ENCODE data around the gene TRIM41. TPM values are rescaled to one million over a fixed set of nuclear protein-coding genes. Genes with fewer than 3 reads are reported as not detected.

TRIM41 gene
- total and polyA plus RNA-seq, 2 of the 13 experiments (the other 11 are each of a cell fraction or from before 2014, with no cell fraction given): 10.2 to 16.7 TPM

DNA sequence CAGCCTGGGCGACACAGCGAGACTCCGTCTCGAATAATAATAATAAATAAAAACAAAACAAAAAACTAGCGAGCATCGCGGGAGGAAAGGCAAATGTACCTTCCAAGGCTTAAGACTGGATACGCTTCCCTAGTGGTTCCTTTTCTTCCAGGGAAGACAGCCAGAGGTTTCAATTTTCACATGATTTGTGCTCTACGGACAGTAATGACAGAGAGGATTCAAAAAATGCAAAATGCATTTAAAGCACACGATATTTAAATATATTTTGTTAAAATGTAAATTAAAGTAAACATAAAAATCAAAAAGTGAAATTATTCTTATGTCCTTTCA is 4.3 kb upstream of the TRIM41 start (continued):
- TF ChIP-seq, protein P1, sequence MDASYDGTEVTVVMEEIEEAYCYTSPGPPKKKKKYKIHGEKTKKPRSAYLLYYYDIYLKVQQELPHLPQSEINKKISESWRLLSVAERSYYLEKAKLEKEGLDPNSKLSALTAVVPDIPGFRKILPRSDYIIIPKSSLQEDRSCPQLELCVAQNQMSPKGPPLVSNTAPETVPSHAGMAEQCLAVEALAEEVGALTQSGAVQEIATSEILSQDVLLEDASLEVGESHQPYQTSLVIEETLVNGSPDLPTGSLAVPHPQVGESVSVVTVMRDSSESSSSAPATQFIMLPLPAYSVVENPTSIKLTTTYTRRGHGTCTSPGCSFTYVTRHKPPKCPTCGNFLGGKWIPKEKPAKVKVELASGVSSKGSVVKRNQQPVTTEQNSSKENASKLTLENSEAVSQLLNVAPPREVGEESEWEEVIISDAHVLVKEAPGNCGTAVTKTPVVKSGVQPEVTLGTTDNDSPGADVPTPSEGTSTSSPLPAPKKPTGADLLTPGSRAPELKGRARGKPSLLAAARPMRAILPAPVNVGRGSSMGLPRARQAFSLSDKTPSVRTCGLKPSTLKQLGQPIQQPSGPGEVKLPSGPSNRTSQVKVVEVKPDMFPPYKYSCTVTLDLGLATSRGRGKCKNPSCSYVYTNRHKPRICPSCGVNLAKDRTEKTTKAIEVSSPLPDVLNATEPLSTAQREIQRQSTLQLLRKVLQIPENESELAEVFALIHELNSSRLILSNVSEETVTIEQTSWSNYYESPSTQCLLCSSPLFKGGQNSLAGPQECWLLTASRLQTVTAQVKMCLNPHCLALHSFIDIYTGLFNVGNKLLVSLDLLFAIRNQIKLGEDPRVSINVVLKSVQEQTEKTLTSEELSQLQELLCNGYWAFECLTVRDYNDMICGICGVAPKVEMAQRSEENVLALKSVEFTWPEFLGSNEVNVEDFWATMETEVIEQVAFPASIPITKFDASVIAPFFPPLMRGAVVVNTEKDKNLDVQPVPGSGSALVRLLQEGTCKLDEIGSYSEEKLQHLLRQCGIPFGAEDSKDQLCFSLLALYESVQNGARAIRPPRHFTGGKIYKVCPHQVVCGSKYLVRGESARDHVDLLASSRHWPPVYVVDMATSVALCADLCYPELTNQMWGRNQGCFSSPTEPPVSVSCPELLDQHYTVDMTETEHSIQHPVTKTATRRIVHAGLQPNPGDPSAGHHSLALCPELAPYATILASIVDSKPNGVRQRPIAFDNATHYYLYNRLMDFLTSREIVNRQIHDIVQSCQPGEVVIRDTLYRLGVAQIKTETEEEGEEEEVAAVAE (CRISPR knock-in tag; IDR thresholded peaks at IDR 0.05; ENCODE audit: borderline replicate concordance): no peak
- TF ChIP-seq, protein P2, sequence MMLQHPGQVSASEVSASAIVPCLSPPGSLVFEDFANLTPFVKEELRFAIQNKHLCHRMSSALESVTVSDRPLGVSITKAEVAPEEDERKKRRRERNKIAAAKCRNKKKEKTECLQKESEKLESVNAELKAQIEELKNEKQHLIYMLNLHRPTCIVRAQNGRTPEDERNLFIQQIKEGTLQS (CRISPR knock-in tag; IDR thresholded peaks at IDR 0.05): no peak

DNA sequence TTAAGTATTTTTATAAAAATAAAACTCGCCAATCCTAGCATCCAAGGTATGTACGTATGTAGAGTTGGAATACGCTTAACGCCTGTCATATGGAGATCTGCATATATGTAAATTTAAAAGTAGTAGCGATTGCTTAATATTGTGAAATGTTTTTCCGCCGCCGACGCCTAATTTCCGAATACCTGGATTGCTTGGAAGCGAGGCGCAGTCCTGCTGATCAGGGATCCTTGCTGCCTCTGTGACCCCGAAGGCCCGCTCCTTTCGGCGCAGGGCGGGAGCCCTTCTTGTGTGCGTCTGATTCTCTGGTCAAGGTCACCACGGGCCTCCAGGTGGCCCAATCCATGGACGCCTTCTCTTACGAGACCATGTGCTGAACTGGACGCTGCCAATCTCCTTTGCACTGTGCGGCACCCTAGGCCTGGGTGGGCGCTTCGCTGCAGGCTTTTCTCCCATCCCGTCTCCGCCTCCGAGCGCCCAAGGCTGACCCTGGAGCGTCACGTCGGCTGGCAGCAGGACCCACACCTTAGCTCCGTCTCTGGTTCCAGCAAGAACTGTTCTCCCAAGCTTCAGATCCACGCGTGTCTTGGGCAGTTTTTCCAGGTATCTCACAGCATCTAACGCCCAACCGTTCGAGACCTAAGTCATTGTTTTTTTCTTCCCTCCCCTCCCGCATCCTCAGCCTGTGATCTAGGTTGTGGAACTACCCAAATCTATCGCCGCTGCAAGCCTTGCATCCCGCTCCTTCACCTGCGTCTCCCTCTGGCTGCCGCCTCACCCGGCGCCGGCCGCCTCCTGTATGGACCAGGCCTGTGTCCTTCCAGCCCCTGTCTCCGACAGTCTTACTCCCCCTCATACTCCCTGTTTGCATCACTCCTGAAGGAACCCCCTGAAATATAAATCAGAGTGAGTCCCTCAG is 3.6 kb upstream of the TRIM41 start:
- intact Hi-C loops (cut with micrococcal nuclease; ENCODE audit: unreplicated experiment): no loop called here
- no peak overlapping the region for H2AFZ ChIP-seq (ENCODE audit: low read length)
- TF ChIP-seq, protein P3, sequence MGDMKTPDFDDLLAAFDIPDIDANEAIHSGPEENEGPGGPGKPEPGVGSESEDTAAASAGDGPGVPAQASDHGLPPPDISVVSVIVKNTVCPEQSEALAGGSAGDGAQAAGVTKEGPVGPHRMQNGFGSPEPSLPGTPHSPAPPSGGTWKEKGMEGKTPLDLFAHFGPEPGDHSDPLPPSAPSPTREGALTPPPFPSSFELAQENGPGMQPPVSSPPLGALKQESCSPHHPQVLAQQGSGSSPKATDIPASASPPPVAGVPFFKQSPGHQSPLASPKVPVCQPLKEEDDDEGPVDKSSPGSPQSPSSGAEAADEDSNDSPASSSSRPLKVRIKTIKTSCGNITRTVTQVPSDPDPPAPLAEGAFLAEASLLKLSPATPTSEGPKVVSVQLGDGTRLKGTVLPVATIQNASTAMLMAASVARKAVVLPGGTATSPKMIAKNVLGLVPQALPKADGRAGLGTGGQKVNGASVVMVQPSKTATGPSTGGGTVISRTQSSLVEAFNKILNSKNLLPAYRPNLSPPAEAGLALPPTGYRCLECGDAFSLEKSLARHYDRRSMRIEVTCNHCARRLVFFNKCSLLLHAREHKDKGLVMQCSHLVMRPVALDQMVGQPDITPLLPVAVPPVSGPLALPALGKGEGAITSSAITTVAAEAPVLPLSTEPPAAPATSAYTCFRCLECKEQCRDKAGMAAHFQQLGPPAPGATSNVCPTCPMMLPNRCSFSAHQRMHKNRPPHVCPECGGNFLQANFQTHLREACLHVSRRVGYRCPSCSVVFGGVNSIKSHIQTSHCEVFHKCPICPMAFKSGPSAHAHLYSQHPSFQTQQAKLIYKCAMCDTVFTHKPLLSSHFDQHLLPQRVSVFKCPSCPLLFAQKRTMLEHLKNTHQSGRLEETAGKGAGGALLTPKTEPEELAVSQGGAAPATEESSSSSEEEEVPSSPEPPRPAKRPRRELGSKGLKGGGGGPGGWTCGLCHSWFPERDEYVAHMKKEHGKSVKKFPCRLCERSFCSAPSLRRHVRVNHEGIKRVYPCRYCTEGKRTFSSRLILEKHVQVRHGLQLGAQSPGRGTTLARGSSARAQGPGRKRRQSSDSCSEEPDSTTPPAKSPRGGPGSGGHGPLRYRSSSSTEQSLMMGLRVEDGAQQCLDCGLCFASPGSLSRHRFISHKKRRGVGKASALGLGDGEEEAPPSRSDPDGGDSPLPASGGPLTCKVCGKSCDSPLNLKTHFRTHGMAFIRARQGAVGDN (CRISPR knock-in tag; IDR thresholded peaks at IDR 0.05): 0 out of 2 replicates have a peak, but pooled peaks have one; percentile 14
- TF ChIP-seq U2AF2 (IDR thresholded peaks at IDR 0.05; ENCODE audit: low read depth, low read length) (no peak), MIER2 (CRISPR knock-in tag; IDR thresholded peaks at IDR 0.05) (no peak), PRPF4 (IDR thresholded peaks at IDR 0.05; ENCODE audit: low read depth, low read length, poor library complexity, severe bottlenecking) (peak; percentile 55), DNMT3B (CRISPR knock-in tag; conservative IDR thresholded peaks at IDR 0.05) (no peak), RFX3 (CRISPR knock-in tag; IDR thresholded peaks at IDR 0.05) (no peak)
- TF ChIP-seq, protein P4, sequence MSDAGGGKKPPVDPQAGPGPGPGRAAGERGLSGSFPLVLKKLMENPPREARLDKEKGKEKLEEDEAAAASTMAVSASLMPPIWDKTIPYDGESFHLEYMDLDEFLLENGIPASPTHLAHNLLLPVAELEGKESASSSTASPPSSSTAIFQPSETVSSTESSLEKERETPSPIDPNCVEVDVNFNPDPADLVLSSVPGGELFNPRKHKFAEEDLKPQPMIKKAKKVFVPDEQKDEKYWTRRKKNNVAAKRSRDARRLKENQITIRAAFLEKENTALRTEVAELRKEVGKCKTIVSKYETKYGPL (CRISPR knock-in tag; IDR thresholded peaks at IDR 0.05): no peak

More for the DNA sequence above, 3.6 kb upstream of the TRIM41 start:
- CTCF ChIA-PET (ENCODE audit: low intra/inter-chr PET ratio, low total read pairs): no interaction called here
- Histone ChIP-seq H3K27me3 (ENCODE audit: control insufficient read depth in 1 of 2, insufficient read depth in 2 of 2, low read length in 2 of 2) (no peaks in the 10 kb centered on the region; a peak in 2 of 5 replicates), H3K36me3 (replicated peaks in 1 of 2; ENCODE audit: control insufficient read depth in 1 of 2, insufficient read depth in 2 of 2, low read length in 2 of 2) (no peaks in the 10 kb centered on the region), H3K4me2 (ENCODE audit: low read depth, low read length) (peak overlapping the region; percentile 95; the same call in 1 of the 2 replicates), H3K4me3 (replicated peaks in 1 of 3; ENCODE audit: insufficient read depth in 1 of 3, low read depth in 2 of 3, low read length in 3 of 3) (peak overlapping the region in 1 of 3 experiments; percentile 7; a peak in 1 of 6 replicates), H3K9ac (ENCODE audit: insufficient read depth, low read depth, low read length) (no peak overlapping the region), H3K4me1 (ENCODE audit: insufficient read depth, low read length) (peaks cover 41% of the 10 kb centered on the region), H4K20me1 (ENCODE audit: insufficient read depth, low read length) (no peaks in the 10 kb centered on the region), H3K27ac (ENCODE audit: extremely low read length, insufficient read depth, low read length) (no peak overlapping the region), H3K79me2 (ENCODE audit: insufficient read depth, low read length) (peaks cover 6% of the 10 kb centered on the region), H3K9me3 (ENCODE audit: low read length) (no peaks in the 10 kb centered on the region)
- POLR2A ChIA-PET: no interaction called here
- DNase-seq (ENCODE audit: low spot score) (no peak), FAIRE-seq (no peak), ATAC-seq (no peak)
- in situ Hi-C loops (cut with HindIII; ENCODE audit: extremely low pct_ligation_motif_present, low pct_unique_long_range_greater_than_20kb): loop anchor here (5.0 kb wide), 1 partner anchor 32 kb away; no protein-coding TSS in a partner anchor
- BruUV-seq (replicated peaks): no TSS peak
- 85% methylated on average over 49 of the region's 49 CpGs for WGBS (ENCODE audit: low lambda C conversion rate)
